Heart right ventricle (tissue), 16 donors: ENCODE measurements around the gene EXOC2. TPM values are rescaled to one million over a fixed set of nuclear protein-coding genes. Genes with fewer than 3 reads are reported as not detected.

Experiments
- ATAC-seq, 8 donors: fragments of 200-7000 bp; cut with Tn5 transposase; one replicate each; pipeline ENCODE4 v1.9.1; 2020; ENCODE audit warnings: mild to moderate bottlenecking in 8 of 8, moderate library complexity in 8 of 8, moderate number of reproducible peaks in 1 of 8
- DNase-seq, 2 donors: peaks; one replicate each; pipeline ENCODE4 v3.0.0-alpha.2; 2020
- H3K27ac ChIP-seq, 10 donors: fragments of 200-600 bp; sonication (generic) in 2 of 10; one replicate each; pipeline versions ENCODE4 v1.5.0 to v1.8.0; 2020 to 2022; ENCODE audit warnings: mild to moderate bottlenecking in 3 of 10
- H3K27me3 ChIP-seq, 7 donors: fragments of 200-600 bp; one replicate each; pipeline ENCODE4 v1.8.0; 2021 to 2022; ENCODE audit warnings: mild to moderate bottlenecking in 2 of 7
- H3K36me3 ChIP-seq, 9 donors: fragments of 200-600 bp; sonication (generic) in 1 of 9; one replicate each; pipeline versions ENCODE4 v1.5.0 to v1.8.0; 2020 to 2022; ENCODE audit warnings: mild to moderate bottlenecking in 2 of 9
- H3K4me1 ChIP-seq, 9 donors: fragments of 200-600 bp; sonication (generic) in 1 of 9; one replicate each; pipeline versions ENCODE4 v1.5.0 to v1.8.0; 2020 to 2022; ENCODE audit warnings: mild to moderate bottlenecking in 4 of 9
- H3K4me3 ChIP-seq, 10 donors: fragments of 200-600 bp; sonication (generic) in 2 of 10; one replicate each; pipeline versions ENCODE4 v1.5.0 to v1.8.0; 2020 to 2022; ENCODE audit warnings: mild to moderate bottlenecking in 7 of 10, moderate library complexity in 2 of 10
- H3K9me3 ChIP-seq, 11 donors: fragments of 200-600 bp in 10 of 11; sonication (generic) in 2 of 11; one replicate each; pipeline versions ENCODE4 v1.5.0 to v1.8.0; 2013 to 2022; ENCODE audit warnings: mild to moderate bottlenecking in 2 of 11, control low read depth in 1 of 11, moderate library complexity in 1 of 11
- WGBS, 2 donors: extraction: QIAGEN DNeasy Blood & Tissue Kit; methylation state at CpG; one replicate each; pipeline ENCODE4 v1.1.7; 2013; ENCODE audit warnings: inconsistent platforms in 1 of 2; 5-methylcytosine and 5-hydroxymethylcytosine counted together
- intact Hi-C, 10 donors: fragments of 100-400 bp; cut with DNase I; formaldehyde crosslinking; loops; one replicate each; pipeline versions ENCODE4 v1.11.1 to v1.14.2; 2022
- polyA plus RNA-seq, 2 donors: library from polyadenylated mRNA; stranded (reverse); fragments of 200-250 nt; gene quantifications; one replicate each; pipeline ENCODE4 v1.2.3, GENCODE V29; 2013
- total RNA-seq, 10 donors: library from RNA; stranded (reverse); fragmentation: NEBNext Ultra II Directional in 3 of 10; extraction: Animal tissue kit (Norgen Biotek cat#: 25700) in 3 of 10; gene quantifications; one replicate each; pipeline versions ENCODE4 v1.2.1 to v1.2.4, GENCODE V29; 2021 to 2023
- TF ChIP-seq, protein P1 (sequence below), 9 donors: fragments of 200-600 bp; sonication (generic) in 2 of 9; IDR thresholded peaks; one replicate each; pipeline versions ENCODE4 v1.5.0 to v1.8.0; 2021 to 2022; ENCODE audit warnings: antibody characterized with exemption in 9 of 9, mild to moderate bottlenecking in 5 of 9, moderate library complexity in 1 of 9
- donor health status: Arrhythmogenic right ventricular cardiomyopathy.
- donor health status: ischemic (EF 13 %, LVEDD 7.1; RV severe dilation, severe dysfunction).
- donor health status: healthy with polysubstance abuse.
- donor health status: DM: no; HTN: yes; CAD: no.
- donor health status: DM: no; HTN: no; CAD: no.
- donor health status: ischemic (EF 25% LVEDD 6.9; RV normal size, moderate dysfunction).
- donor health status: ischemic (EF 25% LVEDD 5.7; RV mildly dilated, moderate dysfunction).
- donor health status: healthy.
- donor health status: DM: yes; HTN: yes; CAD: no.
- donor health status: Ischemic cardiomyopathy.
- donor health status: ischemic (EF 35%, LVEDD 5.7; RV mildly dilated, moderate dysfunction).
- donor health status: nonischemic (EF 11% LVEDD 7.7; RV severe dilation, severe dysfunction).
- donor health status: DM: yes; HTN: yes; CAD: no.
- donor health status: PGD.
- donor health status: ischemic (EF 29% LVEDD 5.4; RV normal size, mild dysfunction).
- donor health status: nonischemic (EF 23%, LVEDD 6.1; RV moderate dilation, normal function).

The EXOC2 gene
- total and polyA plus RNA-seq, 12 donors = 4.0 to 18.4 (median 12.9) TPM

DNA sequence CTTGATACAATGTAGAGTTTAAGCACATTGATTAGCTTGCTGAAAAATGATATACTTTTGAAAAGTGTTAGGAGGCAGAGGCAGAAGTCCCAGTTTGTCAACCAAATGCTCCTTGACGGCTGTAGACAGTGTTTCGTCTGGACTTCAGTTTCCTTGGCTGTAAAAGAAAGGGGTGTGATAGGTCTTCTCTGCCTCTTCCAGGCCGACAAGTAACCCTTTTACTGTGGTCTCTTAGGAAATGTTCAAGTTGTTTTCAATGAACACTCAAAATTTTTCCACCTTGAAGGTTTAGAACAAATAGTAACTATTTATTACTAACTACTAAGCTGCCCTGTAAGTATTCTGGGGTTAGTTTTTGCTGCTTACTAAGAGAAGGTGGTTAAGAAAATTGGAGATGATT, 179.0 kb downstream of the EXOC2 start:
- peaks cover 0 to 19% (median 8%) of the 10 kb centered on the region in 11 donors for H3K9me3 ChIP-seq
- H3K4me1 ChIP-seq = peaks cover 0 to 5% (median 0%) of the 10 kb centered on the region in 9 donors
- no peak overlapping the region for H3K4me3 ChIP-seq
- no peak for ATAC-seq
- H3K36me3 ChIP-seq = peaks cover 0 to 22% (median 0%) of the 10 kb centered on the region in 9 donors
- H3K27ac ChIP-seq = no peak overlapping the region
- WGBS, 2 donors = 92 to 94% methylated on average over 3 of the region's 3 CpGs
- intact Hi-C loops = no loop called here
- TF ChIP-seq, protein P1, sequence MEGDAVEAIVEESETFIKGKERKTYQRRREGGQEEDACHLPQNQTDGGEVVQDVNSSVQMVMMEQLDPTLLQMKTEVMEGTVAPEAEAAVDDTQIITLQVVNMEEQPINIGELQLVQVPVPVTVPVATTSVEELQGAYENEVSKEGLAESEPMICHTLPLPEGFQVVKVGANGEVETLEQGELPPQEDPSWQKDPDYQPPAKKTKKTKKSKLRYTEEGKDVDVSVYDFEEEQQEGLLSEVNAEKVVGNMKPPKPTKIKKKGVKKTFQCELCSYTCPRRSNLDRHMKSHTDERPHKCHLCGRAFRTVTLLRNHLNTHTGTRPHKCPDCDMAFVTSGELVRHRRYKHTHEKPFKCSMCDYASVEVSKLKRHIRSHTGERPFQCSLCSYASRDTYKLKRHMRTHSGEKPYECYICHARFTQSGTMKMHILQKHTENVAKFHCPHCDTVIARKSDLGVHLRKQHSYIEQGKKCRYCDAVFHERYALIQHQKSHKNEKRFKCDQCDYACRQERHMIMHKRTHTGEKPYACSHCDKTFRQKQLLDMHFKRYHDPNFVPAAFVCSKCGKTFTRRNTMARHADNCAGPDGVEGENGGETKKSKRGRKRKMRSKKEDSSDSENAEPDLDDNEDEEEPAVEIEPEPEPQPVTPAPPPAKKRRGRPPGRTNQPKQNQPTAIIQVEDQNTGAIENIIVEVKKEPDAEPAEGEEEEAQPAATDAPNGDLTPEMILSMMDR (IDR thresholded peaks at IDR 0.05) = no peak
- no peak for DNase-seq
- no peaks in the 10 kb centered on the region for H3K27me3 ChIP-seq

DNA sequence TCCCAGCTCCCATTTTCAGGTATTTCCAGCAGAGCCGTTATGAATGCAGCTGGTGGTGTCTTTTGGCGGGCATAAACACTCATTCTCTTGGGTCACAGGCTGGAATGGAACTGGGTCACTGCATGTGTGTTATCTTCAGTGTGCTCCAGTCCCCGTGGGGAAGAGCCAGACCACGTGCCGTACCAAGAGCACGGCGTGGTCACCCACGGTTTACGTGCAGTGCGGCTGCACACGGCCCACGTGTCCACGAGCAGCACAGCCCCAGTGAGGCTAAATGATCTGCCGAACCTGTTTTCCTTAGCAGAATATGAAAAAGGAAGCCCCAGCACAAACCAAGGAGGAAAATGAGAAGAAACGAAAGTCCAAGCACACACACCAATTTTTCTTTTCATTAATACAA, 179.9 kb downstream of the EXOC2 start:
- Histone ChIP-seq H3K9me3 (peaks cover 0 to 11% (median 5%) of the 10 kb centered on the region in 11 donors), H3K4me1 (peaks cover 0 to 5% (median 0%) of the 10 kb centered on the region in 9 donors), H3K4me3 (no peak overlapping the region), H3K27ac (no peak overlapping the region), H3K27me3 (no peaks in the 10 kb centered on the region), H3K36me3 (peaks cover 0 to 22% (median 0%) of the 10 kb centered on the region in 9 donors)
- WGBS, 2 donors = 96 to 99% methylated on average over 15 of the region's 15 CpGs
- ATAC-seq (no peak), DNase-seq (no peak)
- TF ChIP-seq, protein P1 (IDR thresholded peaks at IDR 0.05) = no peak
- intact Hi-C loops = no loop called here

GRCh38 chr6:511488-512137, 181.3 kb downstream of the EXOC2 start:
- Histone ChIP-seq H3K4me3 (no peak overlapping the region), H3K36me3 (peaks cover 0 to 22% (median 0%) of the 10 kb centered on the region in 9 donors), H3K27me3 (no peaks in the 10 kb centered on the region), H3K27ac (no peak overlapping the region), H3K4me1 (peaks cover 0 to 5% (median 0%) of the 10 kb centered on the region in 9 donors), H3K9me3 (no peaks in the 10 kb centered on the region)
- no peak for DNase-seq
- TF ChIP-seq, protein P1 (IDR thresholded peaks at IDR 0.05) = no peak
- no peak for ATAC-seq
- intact Hi-C loops = no loop called here
- WGBS, 2 donors = 91 to 94% methylated on average over 12 of the region's 12 CpGs

DNA sequence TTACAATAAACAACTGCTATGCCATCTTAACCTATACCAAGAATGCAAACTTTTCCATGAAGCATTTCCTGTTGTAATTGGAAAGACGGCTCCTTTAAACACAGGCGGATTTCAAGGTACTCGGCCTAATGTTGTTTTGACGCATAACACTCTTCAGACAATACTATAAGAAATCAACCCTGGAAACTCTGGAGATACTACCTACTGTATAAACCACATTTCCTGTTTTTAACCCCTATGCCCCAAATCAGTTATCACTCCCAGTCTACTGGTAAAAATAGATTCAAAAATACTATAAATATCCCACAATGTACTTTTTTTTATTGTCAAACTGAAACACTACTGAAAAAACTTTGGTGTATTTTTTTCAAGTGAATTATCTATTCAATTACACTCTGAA, 183.3 kb downstream of the EXOC2 start:
- intact Hi-C loops = no loop called here
- Histone ChIP-seq H3K9me3 (no peaks in the 10 kb centered on the region), H3K27me3 (no peaks in the 10 kb centered on the region), H3K4me3 (no peak overlapping the region), H3K27ac (no peak overlapping the region), H3K4me1 (peaks cover 0 to 10% (median 0%) of the 10 kb centered on the region in 9 donors), H3K36me3 (peaks cover 0 to 22% (median 0%) of the 10 kb centered on the region in 9 donors)
- WGBS, 2 donors = 89 to 93% methylated on average over 4 of the region's 4 CpGs
- ATAC-seq = no peak
- no peak for DNase-seq
- TF ChIP-seq, protein P1 (IDR thresholded peaks at IDR 0.05) = no peak
